Stimulated activated CD4-positive, alpha-beta T cell treated with anti-CD3 and anti-CD28 coated beads, TNF-alpha, amount 100 ng/mL, for 4 hours (primary cell): ENCODE data around the gene STON2.
"Not testable (repeated sequence)": the region's sequence is repeated elsewhere in the genome, so short reads cannot be mapped to it uniquely, and the experiment has no call there.

Source experiments
- DNase-seq, 3 experiments: peaks; one replicate each; pipeline ENCODE4 v3.0.0-alpha.2; 2020; ENCODE audit warnings: low read depth in 3 of 3

STON2 gene

DNA sequence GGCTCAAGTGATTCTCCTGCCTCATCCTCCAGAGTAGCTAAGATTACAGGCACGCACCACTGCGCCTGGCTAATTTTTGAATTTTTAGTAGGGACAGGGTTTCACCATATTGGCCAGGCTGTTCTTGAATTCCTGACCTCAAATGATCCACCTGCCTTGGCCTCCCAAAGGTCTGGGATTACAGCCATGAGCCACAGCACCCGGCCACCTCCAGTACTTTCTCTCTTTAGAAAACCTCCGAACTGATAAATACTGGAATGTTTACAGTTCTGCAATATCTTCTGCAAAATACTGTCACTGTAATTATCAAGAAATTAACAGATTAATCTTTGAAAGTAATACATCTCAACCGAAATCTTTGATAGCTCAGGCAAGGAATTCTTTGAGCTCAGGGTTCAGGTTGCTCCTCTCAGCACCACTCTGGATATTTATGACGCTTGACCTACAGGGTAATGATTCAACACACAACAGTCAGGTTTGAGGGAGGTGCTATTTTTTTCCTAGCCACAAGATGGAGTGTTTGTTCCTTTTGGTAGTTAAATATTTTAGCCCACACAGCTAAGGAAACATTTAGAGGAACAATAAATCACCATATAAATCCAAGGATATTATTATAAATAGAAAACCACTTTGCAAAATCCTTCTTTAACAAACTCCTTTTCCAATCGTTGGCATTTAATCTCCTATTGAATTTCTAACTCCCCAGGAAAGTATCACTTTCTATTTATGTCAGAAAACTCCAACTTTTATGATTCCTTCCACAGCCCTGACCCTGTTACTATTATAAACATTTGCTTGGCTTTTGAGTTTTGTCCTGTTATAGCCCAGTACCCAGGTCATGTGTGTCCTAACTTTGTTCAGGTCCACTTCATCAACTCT is 130.8 kb downstream of the STON2 start:
- peak in 1 of 3 experiments; percentile 4 for DNase-seq

DNA sequence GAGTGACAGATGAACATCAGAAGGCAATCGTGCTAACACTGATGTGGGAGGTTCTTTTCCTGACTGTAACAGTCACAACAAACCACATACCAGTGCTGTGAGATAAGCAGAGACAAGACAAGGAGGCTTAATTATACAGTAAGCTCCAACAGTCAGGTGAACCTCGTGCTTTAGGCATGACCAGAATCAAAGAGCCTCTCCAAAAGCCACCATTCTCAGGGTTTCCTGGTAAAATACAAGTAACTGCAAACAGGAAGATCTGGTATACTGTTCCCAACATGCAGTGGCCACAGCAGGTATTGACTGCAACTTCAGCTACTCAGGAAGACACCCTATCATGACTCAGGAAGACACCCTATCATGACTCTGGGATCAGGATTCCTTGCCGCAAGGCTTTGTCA is 132.1 kb downstream of the STON2 start:
- no peak for DNase-seq

GRCh38 chr14:81265636-81266169 is 134.4 kb downstream of the STON2 start:
- no peak for DNase-seq

DNA sequence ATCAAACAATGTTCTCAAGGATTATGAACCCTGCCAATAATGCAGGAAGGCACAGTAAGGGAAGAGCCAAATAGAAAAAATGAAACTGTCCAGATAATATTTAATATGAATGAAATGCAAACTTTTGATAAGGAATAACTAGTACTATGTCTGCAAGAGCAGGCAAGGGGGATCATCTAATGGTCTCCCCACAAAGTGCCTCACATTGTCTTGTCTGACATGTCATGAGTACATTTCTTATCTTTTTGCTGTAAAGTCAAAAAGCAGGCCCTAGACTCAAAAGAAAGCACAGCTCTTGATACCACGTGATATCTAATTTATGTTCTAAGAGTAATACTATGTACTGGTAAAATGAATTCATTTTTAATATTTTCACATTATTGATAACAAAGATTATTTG is 135.5 kb downstream of the STON2 start:
- no peak for DNase-seq

DNA sequence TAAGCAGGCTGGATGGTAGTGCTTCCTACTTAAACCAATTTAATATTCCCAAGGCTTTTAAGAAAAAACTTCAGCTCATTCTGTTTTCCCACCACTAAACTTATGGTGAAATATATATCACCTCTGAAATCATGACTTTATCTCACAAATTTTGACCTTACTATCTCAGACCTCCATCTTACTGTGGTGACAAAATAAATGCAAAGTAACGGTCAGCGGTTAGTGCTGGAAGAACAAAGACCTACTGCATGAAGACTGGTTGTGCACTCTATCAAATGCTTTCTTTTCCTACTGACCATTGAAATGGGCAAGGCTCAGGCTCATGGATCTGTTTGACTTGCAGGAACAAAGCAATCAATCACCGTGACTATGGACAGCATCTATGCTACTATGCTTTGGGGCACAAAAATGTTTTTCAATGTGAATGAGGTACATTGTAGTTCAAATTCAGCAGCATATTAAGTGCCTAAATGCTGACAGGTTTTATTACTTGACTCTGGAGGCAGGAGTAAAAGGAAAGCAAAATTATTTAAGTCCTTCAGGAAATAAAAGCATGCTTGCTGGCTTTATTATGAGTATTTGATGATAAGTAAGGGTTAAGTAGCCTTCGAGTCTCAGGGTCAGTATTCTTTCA is 136.2 kb downstream of the STON2 start:
- no peak for DNase-seq

DNA sequence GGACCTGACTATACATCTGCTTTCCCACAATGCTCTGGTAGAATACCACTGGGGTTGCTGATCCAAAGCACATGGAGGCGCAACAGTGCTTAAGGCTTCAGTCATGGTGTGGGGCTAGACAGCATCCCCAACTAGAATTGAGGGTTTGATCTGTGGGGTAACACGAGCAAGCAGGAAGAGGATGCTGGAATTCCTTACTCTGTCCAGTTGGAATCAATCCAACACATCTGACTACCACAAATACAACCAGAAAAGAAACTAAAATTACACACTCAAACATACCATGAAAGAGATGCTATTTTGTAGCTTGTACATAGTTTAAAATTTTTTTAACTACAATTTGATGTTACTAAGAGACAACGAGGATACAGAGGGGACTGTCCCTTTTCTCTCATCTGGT is 138.9 kb downstream of the STON2 start:
- no peak for DNase-seq

- no peak for DNase-seq
These were observed 139.4 kb downstream of the STON2 start for GRCh38 chr14:81260732-81261131.

- DNase-seq: no peak
These were observed 143.7 kb downstream of the STON2 start for GRCh38 chr14:81256289-81256960.

DNA sequence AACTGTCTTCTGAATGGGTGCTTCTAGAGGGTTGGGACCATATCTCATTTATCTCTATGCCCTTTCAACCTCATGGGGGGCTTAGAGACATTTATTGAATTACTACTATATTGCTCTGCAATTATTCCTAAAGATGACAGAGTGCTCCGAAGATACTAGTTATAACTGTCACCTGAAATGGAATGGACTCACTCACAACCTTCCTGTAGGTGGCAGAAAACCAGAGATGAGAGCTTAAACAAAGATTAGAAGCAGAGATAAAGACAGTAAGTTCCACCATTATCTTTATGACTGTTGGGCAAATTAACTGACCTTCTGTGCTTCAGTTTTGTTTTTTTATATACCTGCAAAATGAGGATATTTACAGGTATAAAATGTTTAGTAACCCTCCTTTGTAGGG is 147.8 kb downstream of the STON2 start:
- DNase-seq: no peak

GRCh38 chr14:81247271-81247766 is 152.8 kb downstream of the STON2 start:
- DNase-seq: no peak

DNA sequence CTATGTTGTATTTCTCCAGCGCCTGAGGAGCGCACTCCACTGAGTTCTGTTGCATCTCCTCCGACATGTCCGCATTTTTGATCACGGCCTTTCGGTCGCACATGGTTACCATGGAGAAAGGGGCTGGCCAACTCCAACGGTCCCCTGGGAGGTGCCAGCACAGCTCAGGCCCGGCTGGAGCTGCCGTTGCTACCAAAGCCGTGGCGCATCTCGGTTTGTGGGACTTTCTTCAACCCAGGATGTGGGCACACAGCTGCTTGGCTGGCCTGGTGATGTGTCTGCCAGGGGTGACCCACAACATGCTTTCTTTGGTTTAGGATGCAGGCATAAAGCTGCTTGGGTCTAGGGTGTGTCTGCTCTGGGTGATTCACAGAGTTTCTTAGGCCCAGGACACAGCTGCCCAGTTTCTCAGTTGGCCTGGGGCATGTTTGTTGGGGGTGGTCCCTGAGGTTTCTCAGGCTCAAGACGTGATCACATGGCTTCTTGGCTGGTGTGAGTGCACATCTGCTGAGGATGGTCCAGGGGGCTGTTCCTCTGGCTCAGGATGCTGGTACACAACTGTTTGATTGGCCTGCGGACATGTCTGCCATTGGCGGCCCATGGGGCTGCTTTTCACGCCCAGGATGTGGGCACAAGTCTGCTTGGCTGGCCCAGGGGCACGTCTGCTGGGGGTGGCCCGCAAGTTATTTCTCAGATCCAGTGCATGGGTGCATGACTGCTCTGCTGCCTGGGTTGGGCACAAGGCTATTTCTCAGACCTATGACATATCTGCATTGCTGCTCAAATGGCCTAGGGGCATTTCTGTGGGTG is 153.5 kb downstream of the STON2 start:
- no peak for DNase-seq

DNA sequence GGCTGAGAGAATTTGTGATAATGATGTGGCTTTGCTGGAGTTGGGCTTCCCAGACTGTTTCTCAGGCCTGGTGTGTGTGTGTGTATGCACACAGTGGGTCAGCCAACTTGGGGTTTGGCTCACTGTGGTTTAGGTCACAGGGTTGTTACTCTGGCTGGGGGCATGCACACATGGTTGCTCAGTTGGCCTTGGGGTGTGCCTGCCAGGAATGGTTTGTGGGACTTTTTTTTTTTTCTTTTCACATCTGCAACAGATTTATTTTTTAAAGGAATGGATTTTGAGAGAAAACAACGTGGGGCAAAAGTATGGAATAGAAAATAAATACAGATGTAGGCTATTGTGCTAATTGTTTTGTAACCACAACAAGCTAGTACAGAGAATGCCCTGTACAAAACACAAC is 154.4 kb downstream of the STON2 start:
- DNase-seq: no peak

GRCh38 chr14:81244431-81244830 is 155.7 kb downstream of the STON2 start:
- DNase-seq: not testable (repeated sequence)

DNA sequence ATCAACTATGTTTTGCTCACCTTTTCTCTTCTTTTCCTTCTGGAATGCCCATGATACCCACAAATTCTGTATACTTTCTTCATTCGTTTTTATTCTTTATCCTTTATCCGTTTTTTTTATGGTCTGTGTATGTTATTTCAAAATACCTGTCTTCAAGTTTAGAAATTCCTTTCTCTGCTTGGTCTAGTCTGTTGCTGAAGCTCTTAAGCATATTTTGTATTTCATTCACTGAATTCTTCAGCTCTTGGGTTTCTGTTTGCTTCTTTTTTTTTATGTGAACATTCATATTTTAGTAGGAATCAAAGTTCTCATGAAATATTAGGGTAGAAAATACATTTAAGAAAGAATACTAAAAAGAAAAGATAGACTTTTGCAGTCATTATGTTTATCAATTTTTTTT is 156.6 kb downstream of the STON2 start:
- no peak for DNase-seq

- DNase-seq: not testable (repeated sequence)
These were observed 163.3 kb downstream of the STON2 start for GRCh38 chr14:81236849-81237248.

GRCh38 chr14:81236138-81236537 is 164.0 kb downstream of the STON2 start:
- DNase-seq: no peak

DNA sequence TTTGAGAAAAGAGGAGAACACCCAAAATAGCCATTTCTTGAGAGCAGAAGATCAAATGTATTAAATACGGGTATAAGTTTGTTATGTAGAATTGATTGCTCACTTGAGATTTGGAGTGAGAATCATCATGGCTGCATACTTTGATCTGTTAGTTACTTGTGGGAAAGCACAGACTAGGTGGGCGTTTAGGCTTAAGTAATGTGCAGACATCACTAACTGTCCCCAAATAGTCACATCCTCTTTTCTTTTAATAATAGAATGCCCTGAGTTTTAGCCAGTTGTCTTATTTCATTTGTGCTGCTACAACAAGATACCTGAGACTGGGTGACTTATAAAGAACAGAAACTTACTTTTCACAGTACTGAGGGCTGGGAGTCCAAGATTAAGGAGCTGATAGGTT is 165.0 kb downstream of the STON2 start:
- DNase-seq: no peak

DNA sequence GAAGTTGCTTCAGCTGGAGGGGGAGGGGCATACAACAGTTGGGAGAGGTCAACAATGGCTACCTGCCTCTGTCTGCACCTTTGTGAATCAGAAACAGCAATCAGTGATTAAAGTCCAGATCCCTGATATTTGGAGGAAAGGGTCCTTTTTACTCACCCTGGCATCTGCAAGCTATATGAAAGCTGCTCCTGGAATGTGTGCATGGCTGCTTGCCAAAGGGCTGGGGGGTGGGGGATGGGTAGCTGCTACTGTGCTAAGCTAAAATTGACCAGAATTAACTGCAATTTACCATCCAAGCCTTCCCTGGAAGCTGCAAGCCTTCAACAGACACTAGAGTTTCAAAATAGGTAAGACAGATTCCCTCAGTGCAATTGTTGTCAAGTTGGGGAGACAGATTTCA is 165.8 kb downstream of the STON2 start:
- no peak for DNase-seq

- DNase-seq: no peak
These were observed 166.5 kb downstream of the STON2 start for GRCh38 chr14:81233615-81234014.

DNA sequence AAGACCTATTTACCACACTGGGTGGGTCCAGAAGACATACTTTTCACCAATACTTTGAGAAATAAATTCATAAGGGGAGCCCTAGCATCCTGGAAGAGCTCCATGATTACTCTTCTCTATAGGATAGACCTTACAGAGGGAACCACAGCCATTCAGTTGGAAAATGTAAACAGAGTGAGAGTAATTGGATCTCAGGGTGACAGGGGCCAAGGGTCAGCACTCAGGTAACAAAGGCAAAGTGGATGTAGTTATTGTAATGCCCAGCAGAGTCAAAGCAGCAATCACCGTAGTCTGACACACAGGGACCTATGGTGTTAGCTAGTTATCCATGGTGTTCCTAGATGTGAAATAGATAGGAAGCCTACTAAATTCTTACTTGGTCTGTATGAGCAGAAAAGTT is 168.6 kb downstream of the STON2 start:
- no peak for DNase-seq

- no peak for DNase-seq
These were observed 175.9 kb downstream of the STON2 start for GRCh38 chr14:81224222-81224621.
